Measurements from ENCODE around the gene COL2A1. TPM values are rescaled to one million over a fixed set of nuclear protein-coding genes. Genes with fewer than 3 reads are reported as not detected.

Gene COL2A1
- total RNA-seq, 1 experiment from 2014 or later, result 3.1 TPM

GRCh38 chr12:48032597-48032996, 28.3 kb upstream of the COL2A1 start:
- in situ Hi-C loops (cut with HindIII; ENCODE audit: low sequenced_read_pairs), result no loop called here
- DNase-seq (ENCODE audit: low spot score), result no peak

DNA sequence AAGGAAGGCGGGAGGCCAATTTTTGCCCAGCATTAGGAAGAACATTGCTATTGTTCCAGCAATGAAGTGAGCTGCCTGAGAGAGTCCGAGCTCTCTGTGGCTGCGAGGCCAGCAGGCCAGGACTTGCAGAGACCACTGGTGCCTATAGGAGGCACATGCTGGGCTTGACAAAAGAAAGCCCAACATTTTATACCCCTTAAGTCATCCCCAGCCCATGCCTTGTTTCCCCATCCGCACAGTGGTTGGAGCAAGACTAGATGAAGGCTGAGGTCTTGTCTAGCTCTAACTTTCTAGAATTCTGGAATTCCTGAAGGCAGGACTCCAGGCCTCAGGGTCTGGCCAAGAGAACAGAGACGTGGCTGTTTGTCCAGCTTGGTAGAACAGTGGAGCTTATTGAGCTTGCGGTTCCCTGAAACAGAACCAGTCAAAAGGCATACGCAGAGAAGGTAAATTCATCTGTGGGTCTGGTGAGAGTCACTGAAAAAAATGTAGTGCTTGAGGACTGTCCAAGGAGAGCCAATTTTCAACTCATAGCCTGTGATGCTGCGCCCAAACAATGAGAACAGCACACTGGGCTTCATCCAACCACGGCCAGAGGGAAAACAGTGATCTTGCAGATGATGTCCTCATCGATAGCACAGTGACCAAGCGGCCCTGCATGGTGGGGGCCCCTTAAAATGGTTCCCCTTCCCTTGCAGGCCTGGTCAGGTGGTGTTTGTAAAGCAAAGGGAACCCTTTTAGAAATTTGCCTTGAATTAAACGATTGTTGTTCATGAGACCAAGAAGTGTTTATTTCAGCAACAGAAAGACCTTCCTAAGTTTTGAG, 27.1 kb upstream of the COL2A1 start:
- no peak for DNase-seq (ENCODE audit: low spot score)
- in situ Hi-C loops (cut with HindIII; ENCODE audit: low sequenced_read_pairs), result no loop called here

- in situ Hi-C loops (cut with HindIII; ENCODE audit: low sequenced_read_pairs), result no loop called here
- DNase-seq (ENCODE audit: low spot score), result no peak
Observed at GRCh38 chr12:48030173-48030650, 25.9 kb upstream of the COL2A1 start.

GRCh38 chr12:48029491-48030172, 25.4 kb upstream of the COL2A1 start:
- no peak for DNase-seq (ENCODE audit: low spot score)
- in situ Hi-C loops (cut with HindIII; ENCODE audit: low sequenced_read_pairs), result no loop called here

DNA sequence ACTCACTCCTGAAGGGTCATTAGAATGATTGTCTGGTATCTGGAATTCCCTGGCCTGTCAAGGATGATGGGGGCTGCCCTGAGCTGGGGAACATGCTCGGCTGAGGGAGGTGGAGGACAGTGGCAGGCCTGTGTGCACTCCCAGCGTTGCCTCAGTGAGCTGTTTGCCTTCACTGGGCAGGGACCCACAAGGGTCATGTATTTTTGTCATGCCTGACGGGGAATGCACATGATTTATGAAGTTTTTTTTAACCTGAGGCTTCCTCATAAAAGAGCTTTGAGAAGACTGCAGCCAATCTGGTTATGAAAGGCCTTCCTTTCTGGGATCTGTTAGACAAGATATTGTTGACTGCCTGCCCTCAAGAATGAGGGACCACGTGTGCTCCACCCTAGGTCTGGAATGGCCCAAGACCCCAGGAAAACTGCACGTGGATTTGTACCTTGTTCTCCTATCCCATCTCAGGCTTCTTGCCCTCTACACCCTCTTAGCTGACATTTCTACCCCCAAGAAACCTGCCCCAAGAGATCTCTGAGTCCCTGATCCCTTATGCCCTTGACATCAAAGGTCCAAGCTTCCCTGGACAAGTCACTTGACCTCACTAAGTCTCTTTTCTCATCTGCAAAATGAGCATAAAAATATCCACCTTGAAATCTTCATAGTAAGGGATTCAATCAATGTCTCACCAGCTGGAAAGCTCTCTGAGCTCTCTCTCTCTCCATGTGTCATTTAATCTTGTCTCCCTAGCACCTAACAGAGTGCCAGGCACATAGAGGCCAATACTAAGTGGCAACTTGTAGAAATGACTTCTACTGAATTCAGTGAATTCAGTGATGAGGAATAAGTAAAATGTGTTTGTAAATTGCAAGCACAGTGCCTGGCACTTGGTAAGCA, 24.5 kb upstream of the COL2A1 start:
- DNase-seq (ENCODE audit: low spot score), result no peak

GRCh38 chr12:48027183-48028002, 23.1 kb upstream of the COL2A1 start:
- no peak for DNase-seq (ENCODE audit: low spot score)
- in situ Hi-C loops (cut with HindIII; ENCODE audit: low sequenced_read_pairs), result no loop called here

More for the DNA sequence above, 24.5 kb upstream of the COL2A1 start:
- in situ Hi-C loops (cut with HindIII; ENCODE audit: low sequenced_read_pairs), result no loop called here

GRCh38 chr12:48026060-48026827, 22.0 kb upstream of the COL2A1 start:
- DNase-seq (ENCODE audit: low spot score), result no peak
- in situ Hi-C loops (cut with HindIII; ENCODE audit: low sequenced_read_pairs), result no loop called here

- no peak for DNase-seq (ENCODE audit: low spot score)
- in situ Hi-C loops (cut with HindIII; ENCODE audit: low sequenced_read_pairs), result no loop called here
Observed at GRCh38 chr12:48025281-48025680, 21.0 kb upstream of the COL2A1 start.

DNA sequence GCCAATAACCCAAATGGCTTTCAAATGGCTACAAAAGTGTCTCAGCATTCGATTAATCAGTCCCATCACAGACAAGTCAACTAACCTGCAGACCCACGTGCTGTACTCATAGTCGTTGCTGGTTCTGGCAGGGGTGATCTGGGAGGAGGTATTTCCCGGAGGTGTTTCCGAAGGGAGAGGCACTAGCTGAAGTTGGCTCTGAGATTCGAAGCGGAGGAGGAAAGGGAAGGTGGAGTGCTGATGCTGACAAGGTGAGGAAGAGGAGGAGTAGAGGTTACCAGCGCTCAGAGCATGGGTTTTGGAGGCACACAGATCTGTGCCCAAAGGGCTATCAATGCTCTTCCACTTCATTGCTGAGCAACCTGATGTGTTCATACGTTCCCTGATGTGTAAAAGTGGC, 20.5 kb upstream of the COL2A1 start:
- no peak for DNase-seq (ENCODE audit: low spot score)
- in situ Hi-C loops (cut with HindIII; ENCODE audit: low sequenced_read_pairs), result no loop called here

- in situ Hi-C loops (cut with HindIII; ENCODE audit: low sequenced_read_pairs), result no loop called here
Observed at GRCh38 chr12:48023386-48023785, 19.1 kb upstream of the COL2A1 start.

GRCh38 chr12:48022676-48023385, 18.6 kb upstream of the COL2A1 start:
- in situ Hi-C loops (cut with HindIII; ENCODE audit: low sequenced_read_pairs), result no loop called here
- DNase-seq (ENCODE audit: low spot score), result no peak

More at GRCh38 chr12:48023386-48023785, 19.1 kb upstream of the COL2A1 start:
- no peak for DNase-seq (ENCODE audit: low spot score)

GRCh38 chr12:48022180-48022521, 17.9 kb upstream of the COL2A1 start:
- in situ Hi-C loops (cut with HindIII; ENCODE audit: low sequenced_read_pairs), result no loop called here

GRCh38 chr12:48021485-48022179, 17.4 kb upstream of the COL2A1 start:
- DNase-seq (ENCODE audit: low spot score), result no peak
- in situ Hi-C loops (cut with HindIII; ENCODE audit: low sequenced_read_pairs), result no loop called here

More at GRCh38 chr12:48022180-48022521, 17.9 kb upstream of the COL2A1 start:
- DNase-seq (ENCODE audit: low spot score), result no peak

GRCh38 chr12:48019639-48020265, 15.5 kb upstream of the COL2A1 start:
- no peak for DNase-seq (ENCODE audit: low spot score)
- in situ Hi-C loops (cut with HindIII; ENCODE audit: low sequenced_read_pairs), result no loop called here

GRCh38 chr12:48018618-48018995, 14.3 kb upstream of the COL2A1 start:
- no peak for DNase-seq (ENCODE audit: low spot score)
- in situ Hi-C loops (cut with HindIII; ENCODE audit: low sequenced_read_pairs), result no loop called here

- in situ Hi-C loops (cut with HindIII; ENCODE audit: low sequenced_read_pairs), result no loop called here
- DNase-seq (ENCODE audit: low spot score), result no peak
Observed at GRCh38 chr12:48017921-48018617, 13.8 kb upstream of the COL2A1 start.
